ENCODE measurements around the gene FUT2.
A peak's percentile ranks its signal among the peaks of the same experiment; 100 is the strongest.
"Not testable (repeated sequence)": the region's sequence is repeated elsewhere in the genome, so short reads cannot be mapped to it uniquely, and the experiment has no call there.

Gene FUT2

DNA sequence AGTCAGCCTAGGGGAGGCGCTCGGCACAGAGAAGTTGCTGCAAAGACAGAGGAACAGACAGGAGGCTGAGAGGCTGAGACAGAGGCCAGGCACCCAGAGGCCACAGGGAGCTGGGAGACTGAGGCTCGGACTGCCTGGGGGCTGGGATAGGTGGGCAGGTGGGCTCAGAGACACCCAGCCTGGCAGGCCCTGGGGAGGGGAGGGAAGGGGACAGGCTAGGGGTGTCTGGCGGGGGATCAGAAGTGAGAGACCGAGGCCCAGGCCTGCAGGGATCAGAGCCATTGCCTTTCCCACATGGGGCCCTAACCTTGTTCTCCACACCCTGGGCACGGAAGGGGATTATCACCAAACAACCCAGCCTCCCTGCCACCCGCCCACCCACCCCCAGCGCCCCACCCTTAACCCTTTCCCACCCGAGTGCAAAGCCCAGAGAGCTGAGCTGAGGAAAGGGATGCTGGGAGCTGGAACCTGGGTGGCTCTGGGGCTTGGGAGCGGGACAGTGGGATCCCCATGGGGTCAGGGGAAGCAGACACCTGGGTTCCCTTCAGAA, 24.2 kb upstream of the FUT2 start:
- DNase-seq, result no peak

DNA sequence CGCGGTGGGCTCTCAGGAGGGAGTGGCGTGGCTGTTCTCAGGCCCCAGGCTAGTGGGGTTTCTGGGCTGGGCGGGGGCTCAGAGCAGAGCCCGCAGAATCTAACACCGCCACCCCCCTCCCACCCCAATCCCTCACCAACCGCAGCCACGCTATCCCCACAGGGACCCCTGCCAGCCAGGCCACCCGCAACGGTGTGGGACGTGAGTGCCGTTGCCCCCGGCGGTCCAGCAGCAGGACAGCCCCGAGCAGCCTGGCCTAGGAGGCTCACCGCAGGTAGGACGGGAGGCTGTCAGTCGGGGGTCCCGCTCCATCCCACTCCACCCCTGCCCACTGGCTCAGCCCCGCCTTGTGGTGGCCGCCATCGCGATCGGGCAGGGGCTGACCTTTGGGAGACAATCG, 22.8 kb upstream of the FUT2 start, which contains the start of gene NTN5:
NTN5 (minus strand) TSS at position 24 of the 400 bp plus-strand sequence. CDS start 2,031 bp downstream, outside the sequence.
- no peak for DNase-seq

DNA sequence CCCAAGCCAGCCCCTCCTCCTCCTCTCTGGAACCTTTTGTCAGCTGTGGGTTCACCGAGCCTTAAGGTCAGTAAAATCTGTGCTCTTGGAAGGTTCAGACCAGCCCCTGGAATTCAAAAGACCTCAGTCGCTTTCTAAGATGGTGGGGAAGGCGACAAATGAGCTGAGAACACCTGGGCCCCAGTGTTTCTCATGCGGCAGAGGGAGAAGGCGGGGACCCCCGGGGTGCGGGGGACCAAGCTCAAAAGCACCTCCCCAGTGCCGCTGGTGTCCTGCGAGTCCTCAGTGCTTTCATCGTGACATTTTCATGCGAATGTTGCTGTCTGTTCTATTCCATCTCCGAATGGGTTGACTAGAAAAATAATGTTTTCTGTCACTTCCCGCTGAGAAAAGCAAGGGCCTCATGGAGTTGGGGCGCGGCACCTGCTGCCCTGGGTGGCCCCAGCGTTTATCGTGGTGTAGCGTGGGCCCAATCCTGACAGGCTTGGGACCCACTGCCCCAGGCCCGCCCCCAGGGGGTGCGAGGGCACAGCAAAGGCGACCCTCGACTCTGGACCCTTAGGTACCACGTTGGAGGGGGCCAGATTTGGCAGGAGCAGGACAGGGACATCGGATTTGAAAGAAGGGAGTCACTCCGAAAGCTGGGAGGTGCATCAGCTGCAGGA, 22.2 kb upstream of the FUT2 start:
- no peak for DNase-seq

DNA sequence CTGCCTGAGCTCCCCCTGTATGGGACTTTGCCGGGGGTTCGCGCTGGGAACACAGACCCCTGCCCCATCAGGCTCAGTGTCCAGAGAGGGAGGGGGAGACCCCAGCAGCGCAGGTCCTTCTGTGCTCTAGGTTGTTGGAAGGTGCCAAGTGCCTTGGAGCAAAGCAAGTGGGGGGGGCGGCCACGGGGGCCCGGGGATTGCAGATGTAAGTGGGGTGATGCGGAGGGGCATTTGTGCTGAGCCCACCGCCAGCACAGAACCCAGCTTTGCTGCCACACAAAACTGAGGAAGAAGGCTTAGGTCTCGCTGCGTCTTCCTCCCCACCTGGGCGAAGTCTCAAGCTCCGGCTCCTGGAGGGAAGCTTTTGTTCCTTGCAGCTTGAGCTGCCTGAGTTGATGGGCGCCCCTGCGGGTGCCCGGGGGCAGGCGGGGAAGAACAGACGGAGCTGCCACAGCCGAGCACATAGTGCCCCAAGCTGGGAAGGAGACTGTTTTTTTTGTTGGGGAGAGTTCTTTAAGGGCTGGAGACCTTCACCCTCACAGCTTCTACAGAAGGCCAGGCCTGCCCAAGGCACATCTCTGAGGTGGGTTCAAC, 21.5 kb upstream of the FUT2 start:
- no peak for DNase-seq

DNA sequence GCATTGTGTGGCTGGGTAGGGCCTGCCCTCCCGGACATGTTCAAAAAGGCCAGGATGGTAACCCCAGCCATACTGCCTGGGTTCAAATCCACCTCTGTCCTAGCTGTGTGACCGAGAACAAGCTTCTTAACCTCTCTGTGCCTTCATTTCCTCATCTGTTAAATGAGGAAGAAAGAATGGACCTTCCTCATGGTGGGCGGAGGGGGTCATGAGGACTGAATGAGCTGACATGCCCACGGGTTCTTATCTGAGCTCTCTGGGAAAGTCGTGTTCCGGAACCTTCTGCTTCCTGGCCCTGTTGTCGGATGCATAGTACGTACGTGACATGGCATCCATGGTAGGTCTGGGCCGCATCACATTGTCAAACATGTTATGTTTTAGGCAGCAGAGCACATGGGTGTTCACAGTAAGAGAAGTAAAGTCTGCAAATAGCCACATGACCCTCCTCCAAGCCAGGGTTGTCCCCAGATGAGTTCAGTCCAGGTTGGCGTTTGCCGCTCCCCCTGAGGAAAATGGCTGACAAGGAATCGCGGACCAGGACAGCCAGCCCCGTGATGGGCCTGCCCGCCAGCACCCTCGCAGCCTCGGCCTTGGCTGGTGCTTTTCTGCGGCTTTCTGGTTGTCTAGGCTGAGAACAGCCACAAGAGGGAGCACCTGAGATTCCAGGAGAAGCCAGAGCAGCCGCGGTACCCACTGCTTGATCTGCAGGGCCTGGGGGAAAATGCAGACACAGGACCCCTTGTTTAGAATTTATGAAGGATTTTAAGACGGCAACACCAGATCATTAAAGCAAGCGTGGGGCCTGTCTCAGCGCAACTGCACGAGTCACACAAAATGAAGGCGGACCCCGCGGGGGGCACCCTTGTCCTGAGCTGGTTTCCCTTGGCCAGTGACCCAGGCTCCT, 20.6 kb upstream of the FUT2 start:
- peak; percentile 78 to 81 for DNase-seq

DNA sequence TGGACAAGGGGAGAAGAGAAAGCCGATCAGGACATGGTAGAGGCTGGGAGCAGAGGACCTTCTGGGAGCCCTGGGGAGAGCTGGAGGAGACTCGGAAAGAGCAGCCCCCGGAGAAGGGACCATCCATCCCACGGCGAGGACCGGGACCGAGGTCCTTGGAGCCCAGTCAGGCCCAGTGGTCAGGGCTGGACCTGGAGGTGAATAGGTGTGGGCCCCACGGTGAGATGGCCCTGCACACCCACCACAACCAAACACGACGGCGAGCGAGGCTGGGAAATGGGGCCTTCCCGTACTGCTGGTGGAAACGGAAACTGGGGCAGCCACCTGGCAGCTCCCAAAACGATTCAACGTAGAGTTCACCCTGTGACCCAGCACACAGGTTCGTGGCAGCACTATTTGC, 19.3 kb upstream of the FUT2 start:
- DNase-seq, result no peak

DNA sequence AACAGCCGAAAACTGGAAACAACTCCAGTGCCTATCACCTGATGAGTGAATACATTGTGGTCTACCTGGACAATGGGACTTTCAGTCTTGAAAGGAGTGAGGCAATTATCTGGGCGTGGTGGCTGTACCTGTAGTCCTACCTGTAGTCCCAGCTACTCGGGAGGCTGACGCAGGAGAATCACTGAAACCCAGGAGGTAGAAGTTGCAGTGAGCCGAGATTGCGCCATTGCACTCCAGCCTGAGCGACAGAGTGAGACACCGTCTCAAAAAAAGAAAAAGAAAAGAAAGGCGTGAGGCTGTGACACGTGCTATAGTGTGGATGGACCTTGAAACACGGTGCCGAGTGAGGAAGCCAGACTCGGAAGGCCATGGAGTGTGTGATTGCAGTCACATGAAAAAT, 18.9 kb upstream of the FUT2 start:
- no peak for DNase-seq

DNA sequence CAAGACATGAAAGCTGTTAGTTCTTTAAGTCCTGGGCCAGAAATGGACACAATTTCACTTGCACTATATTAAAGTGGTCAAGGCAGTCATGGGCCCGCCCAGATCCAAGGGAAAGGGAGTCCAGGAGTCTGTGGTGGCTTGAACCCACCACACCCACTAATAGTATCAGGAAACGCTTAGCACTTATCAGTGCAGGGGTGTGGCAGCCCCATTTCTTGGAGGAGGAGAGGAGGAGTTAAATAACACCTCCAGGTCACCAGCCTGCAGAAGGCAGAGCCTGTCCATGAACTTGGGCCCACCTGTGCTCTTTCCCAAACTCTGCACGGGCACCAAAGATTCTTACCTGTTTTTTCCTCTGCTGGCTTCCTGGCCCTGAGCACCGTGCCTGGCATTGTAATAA, 17.6 kb upstream of the FUT2 start:
- no peak for DNase-seq

DNA sequence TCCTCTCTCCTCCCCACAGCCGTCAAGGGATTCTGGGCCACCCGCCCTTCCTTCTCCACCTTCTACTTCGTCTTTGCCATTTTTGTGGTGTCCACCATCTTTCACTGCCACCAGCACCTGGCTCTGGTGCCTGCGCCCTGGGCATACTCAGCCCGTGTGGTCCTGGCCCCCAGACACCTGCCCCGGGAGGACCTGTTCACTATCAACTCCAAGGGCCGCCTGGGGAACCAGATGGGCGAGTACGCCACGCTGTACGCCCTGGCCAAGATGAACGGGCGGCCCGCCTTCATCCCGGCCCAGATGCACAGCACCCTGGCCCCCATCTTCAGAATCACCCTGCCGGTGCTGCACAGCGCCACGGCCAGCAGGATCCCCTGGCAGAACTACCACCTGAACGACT, 15.8 kb upstream of the FUT2 start:
- not testable (repeated sequence) for DNase-seq

DNA sequence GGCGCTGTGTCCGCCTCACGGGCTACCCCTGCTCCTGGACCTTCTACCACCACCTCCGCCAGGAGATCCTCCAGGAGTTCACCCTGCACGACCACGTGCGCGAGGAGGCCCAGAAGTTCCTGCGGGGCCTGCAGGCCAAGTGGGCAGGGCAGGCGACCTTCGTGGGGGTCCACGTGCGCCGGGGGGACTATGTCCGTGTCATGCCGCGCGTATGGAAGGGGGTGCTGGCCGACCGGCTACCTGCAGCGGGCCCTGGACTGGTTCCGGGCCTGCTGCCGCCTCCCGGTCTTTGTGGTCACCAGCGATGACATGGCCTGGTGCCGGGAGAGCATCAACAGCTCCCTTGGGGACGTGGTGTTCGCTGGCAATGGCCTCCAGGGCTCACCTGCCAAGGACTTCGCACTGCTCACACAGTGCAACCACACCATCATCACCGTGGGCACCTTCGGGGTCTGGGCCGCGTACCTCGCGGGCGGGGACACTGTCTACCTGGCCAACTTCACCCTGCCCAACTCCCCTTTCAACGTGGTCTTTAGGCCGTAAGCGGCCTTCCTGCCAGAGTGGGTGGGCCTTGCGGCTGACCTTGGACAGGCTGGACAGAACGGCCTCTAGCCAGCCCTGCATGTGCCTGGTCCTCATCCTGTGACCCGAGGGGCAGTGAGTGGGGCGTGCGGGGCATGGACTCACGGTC, 15.2 kb upstream of the FUT2 start:
- no peak for DNase-seq

DNA sequence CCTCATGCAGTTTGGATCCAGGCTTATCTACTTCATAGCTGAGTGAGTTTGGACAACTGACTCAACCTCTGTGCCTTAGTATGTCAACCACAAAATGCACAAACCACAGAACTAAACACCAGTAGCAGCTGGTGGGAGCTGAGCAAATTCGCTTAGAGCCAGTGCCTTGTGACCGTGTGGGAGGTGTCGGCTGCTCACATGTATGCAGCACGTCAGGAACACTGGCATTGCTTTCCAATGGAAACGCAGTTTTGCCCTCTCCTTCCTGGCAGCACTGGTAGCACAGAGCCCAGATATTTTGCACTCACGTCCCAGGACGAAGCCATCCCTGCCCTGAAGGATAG, 14.7 kb upstream of the FUT2 start:
- no peak for DNase-seq

DNA sequence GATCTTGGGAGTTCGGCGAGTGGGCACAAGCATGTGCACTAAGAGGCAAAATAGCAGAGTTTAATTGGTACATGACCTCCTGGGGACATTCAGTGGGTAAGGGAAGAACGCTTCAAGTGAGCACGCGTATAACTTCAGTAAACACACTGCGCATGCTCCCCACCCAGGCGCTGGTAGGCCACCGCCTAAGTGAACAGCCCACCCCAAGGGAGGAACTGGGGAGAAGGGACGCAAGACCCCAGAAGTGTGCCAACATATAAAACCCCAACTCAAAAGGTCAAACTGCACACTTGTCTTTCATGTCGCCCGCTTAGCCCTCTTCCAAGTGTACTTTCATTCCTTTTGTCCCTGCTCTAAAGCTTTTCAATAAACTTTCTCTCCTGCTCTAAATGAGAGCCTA, 12.4 kb upstream of the FUT2 start:
- DNase-seq, result peak; percentile 39 to 52

DNA sequence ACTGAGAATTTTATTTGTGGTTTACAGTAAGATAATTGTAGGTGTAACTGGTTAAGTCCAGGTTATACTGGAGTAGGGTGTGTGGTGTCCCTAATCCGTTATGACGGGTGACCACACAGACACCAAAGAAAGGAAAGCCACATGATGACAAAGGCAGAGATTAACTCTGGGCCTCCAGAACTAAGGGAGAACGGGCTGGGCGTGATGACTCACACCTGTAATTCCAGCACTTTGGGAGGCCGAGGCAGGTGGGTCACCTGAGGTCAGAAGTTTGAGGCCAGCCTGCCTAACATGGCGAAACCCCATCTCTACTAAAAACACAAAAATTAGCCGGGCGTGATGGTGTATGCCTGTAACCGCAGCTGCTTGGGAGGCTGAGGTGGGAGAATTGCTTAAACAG, 10.2 kb upstream of the FUT2 start:
- DNase-seq, result no peak

DNA sequence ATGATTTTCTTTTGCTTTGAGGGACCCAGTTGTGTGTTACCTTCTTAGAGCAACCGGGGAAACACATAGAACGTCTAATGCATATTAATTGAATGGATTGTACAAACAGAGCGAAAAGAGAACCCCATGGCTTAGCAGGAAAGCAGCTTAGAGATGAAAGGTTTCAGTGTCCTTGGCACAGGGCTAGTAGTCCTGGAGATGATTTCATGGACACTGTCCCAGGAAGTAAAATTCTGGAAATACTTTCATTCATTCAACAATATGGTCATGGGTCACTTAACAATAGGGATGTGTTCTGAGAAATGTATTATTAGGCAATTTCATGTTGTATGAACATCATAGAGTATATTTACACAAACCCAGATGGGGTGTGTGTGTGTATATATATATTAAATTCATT, 9.7 kb upstream of the FUT2 start:
- peak in 1 of 2 donors; percentile 41 for DNase-seq

DNA sequence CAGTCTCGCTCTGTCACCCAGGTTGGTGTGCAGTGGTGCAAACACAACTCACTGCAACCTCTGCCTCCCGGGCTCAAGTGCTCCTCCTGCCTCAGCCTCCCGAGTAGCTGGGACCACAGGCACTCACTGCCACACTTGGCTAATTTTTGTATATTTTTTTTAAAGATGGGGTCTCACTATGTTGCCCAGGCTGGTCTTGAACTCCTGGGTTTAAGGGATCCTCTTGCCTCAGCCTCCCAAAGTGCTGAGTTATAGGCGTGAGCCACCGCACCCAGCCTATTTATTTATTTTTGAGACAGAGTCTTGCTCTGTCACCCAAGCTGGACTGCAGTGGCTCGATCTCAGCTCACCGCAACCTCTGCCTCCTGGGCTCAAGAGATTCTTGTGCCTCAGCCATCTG, 9.1 kb upstream of the FUT2 start:
- not testable (repeated sequence) for DNase-seq

DNA sequence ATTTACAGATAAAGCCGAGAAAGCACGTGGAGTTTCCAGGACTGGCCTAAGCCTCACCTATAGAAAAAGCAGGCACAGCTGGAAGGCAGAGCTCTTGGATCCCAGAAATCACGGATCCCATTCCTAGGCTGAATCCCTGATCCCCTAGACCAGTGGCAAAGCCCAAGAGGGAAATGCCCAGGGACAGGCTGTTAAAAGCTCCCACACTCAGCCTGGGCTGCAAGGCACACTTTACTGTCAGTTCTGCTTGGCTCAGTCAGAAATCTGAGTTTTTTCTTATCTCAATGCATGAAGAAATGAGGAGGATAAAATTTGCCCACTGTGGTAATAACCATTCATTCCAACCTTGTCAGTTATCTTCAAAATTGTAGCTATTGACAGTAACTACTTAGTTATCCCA, 8.0 kb upstream of the FUT2 start:
- DNase-seq, result no peak

DNA sequence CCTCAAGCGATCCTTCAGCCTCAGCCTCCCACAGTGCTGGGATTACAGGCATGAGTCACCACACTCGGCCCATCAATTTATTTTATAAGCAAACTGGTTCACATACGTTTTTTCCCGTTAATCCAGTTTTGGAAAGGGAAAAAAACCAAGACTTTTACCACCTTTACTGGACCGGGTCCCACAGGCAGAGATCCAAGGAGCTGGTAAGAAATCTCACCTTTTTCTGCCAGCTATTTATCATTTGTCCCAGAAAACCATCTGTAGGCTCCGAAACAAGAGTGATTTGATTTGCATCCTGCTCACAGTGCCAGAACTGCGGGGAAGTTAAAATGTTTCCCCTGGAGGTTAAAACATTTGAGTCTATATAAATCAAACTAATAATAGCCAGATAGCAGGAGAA, 6.3 kb upstream of the FUT2 start:
- DNase-seq, result peak in 1 of 2 donors; percentile 28

DNA sequence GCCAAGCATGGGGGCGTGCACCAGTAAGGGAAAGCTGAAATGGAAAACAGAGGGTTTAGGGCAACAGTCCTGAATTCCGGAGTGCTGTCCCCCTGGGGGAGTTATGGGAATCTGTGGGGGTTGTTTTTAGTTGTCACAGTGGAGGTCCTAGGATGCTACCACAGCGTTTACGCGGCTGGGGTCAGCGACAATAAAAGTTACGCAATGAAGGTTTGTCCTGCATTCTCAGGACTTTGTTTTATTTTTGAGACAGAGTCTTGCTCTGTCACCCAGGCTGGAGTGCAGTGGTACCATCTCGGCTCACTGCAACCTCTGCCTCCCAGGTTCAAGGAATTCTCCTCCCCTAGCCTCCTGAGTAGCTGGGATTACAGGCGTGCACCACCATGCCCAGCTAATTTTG, 2.1 kb upstream of the FUT2 start:
- DNase-seq, result not testable (repeated sequence)

DNA sequence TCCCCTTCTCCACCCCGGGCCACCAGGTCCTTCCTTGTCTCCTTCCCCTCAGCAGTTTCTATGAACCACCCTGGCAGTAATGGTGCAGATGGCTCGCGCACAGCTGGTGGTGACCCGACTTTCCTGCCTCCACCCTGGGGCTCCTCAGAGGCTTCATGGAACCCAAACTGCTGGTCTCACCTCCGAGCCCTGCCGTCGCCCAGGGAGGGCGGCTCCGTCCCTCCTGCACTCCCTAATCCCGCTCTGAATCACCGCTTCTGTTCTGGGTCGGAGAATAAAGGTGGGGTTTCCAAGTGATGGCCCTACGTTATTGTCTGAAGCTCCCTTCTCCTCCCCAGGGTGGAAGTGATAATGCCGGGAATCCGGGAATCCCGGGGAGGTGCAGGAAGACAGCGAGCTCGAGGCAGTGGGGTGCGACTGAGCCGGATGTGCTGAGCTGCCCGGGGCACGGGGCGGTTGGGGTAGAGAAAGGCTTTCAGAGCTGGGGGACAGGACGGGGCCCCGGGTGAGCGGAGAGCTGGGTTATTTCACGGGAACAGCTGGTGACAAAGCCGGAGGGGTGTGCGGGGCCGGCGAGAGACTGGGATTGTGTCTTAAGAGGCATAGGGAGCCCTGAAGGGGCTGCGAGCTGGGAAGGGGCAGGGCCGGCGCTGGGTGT, 711 bp downstream of the FUT2 start:
- no peak for DNase-seq

DNA sequence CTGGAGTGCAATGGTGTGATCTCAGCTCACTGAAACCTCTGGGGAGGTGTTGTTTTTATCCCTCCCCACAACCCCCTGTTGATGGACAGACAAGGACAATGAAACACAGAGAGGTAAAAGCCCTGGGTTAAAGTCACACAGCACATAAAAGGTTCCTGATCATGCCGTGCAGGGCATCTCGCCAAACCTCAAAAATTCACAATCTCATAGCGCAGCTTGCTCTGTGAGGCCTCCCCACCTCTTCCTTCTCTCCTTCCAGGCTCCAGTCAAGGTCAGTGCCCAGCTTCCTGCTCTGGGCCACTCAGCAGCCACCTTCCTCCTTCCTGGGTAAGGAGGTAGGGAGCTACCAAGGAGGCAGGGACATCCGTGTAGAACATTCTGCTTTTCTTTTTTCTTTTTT, 2.3 kb downstream of the FUT2 start:
- no peak for DNase-seq

DNA sequence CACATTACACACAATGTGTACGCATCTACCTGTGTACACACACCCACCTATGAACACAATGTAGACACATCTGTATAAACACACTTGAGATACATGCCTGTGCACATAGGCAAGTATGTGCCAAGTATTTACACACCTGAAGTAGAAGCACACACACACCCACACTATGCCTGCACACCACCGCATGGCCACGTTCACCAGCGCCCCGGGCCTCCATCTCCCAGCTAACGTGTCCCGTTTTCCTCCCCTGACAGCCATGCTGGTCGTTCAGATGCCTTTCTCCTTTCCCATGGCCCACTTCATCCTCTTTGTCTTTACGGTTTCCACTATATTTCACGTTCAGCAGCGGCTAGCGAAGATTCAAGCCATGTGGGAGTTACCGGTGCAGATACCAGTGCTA, 6.9 kb downstream of the FUT2 start:
- DNase-seq, result no peak

DNA sequence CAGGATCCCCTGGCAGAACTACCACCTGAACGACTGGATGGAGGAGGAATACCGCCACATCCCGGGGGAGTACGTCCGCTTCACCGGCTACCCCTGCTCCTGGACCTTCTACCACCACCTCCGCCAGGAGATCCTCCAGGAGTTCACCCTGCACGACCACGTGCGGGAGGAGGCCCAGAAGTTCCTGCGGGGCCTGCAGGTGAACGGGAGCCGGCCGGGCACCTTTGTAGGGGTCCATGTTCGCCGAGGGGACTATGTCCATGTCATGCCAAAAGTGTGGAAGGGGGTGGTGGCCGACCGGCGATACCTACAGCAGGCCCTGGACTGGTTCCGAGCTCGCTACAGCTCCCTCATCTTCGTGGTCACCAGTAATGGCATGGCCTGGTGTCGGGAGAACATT, 7.5 kb downstream of the FUT2 start:
- DNase-seq, result no peak

DNA sequence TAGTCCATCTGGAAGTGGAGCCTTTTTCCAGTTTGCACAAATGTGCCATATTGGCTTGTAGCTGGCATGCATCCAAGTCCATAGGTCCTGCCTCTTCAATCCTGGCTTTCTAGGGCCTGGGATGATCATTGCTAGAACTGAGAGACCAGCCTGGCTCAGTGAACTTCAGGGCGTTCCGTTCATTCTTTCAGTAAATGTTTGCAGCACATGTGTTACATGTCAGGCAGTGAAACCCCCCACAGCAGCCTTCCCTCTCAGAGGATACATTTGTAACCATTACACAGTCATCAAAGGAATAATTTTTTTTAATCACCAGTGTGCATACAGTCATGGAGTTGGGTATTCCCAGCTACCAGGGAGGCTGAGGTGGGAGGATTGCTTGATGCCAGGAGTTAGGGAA, 9.7 kb downstream of the FUT2 start:
- no peak for DNase-seq

Measured in hippocampal formation (tissue), 2 donors.